H54 (cell line): ENCODE data around the gene EED.
"Not testable (repeated sequence)": the region's sequence is repeated elsewhere in the genome, so short reads cannot be mapped to it uniquely, and the experiment has no call there.

Source experiments
- DNase-seq: peaks from one replicate; pipeline ENCODE4 v3.0.0; 2011; ENCODE audit warnings: low spot score, mixed read lengths; ENCODE audit not compliant: insufficient read length
- FAIRE-seq: peaks from 3 replicates; lab custom pipeline; 2011; peaks lifted over from hg19 to GRCh38; lab: Jason Lieb, UNC
- POLR2A ChIP-seq: IDR thresholded peaks from 2 replicates; pipeline ENCODE4 v1.6.1; 2011; ENCODE audit warnings: low read depth, mild to moderate bottlenecking, low read length

The EED gene

GRCh38 chr11:86228269-86229038, 16.1 kb upstream of the EED start:
- FAIRE-seq: no peak
- TF ChIP-seq POLR2A: no peak

GRCh38 chr11:86229039-86229330, 15.6 kb upstream of the EED start:
- peak; percentile 45 for FAIRE-seq
- not testable (repeated sequence) for DNase-seq

More at GRCh38 chr11:86228269-86229038, 16.1 kb upstream of the EED start:
- no peak for DNase-seq

- FAIRE-seq (peak; percentile 94), DNase-seq (no peak)
- no peak for TF ChIP-seq POLR2A
These were observed 14.3 kb upstream of the EED start for GRCh38 chr11:86230179-86230804.

GRCh38 chr11:86230921-86231434, 13.6 kb upstream of the EED start:
- DNase-seq (no peak), FAIRE-seq (peak; percentile 95)
- TF ChIP-seq POLR2A: no peak

- no peak for TF ChIP-seq POLR2A
- DNase-seq: no peak
- no peak for FAIRE-seq
These were observed 12.0 kb upstream of the EED start for GRCh38 chr11:86232556-86232955.

GRCh38 chr11:86234831-86235461, 9.6 kb upstream of the EED start:
- DNase-seq: no peak
- FAIRE-seq: peak; percentile 66
- TF ChIP-seq POLR2A: no peak

- FAIRE-seq: peak; percentile 70
- no peak for TF ChIP-seq POLR2A
- no peak for DNase-seq
These were observed 7.2 kb upstream of the EED start for GRCh38 chr11:86237267-86237804.

- DNase-seq (no peak), FAIRE-seq (no peak)
- no peak for TF ChIP-seq POLR2A
These were observed 4.4 kb upstream of the EED start for GRCh38 chr11:86240164-86240563.

GRCh38 chr11:86241956-86242535, 2.5 kb upstream of the EED start:
- DNase-seq: no peak
- FAIRE-seq: no peak
- no peak for TF ChIP-seq POLR2A

- FAIRE-seq (no peak), DNase-seq (no peak)
- no peak for TF ChIP-seq POLR2A
These were observed 1.2 kb upstream of the EED start for GRCh38 chr11:86243396-86243795.

- FAIRE-seq (peak; percentile 92), DNase-seq (peak; percentile 85)
- no peak for TF ChIP-seq POLR2A
These were observed 461 bp upstream of the EED start for GRCh38 chr11:86244063-86244521.

GRCh38 chr11:86245369-86246292, 1.1 kb downstream of the EED start:
- peak; percentile 45 for FAIRE-seq
- no peak for TF ChIP-seq POLR2A
- peak; percentile 12 for DNase-seq

GRCh38 chr11:86246293-86246675, 1.7 kb downstream of the EED start:
- DNase-seq (no peak), FAIRE-seq (no peak)
- TF ChIP-seq POLR2A: no peak
